SH-SY5Y (cell line): ENCODE measurements around the gene TLE3.

Source experiments
- GATA2 ChIP-seq: IDR thresholded peaks from 2 replicates; pipeline ENCODE4 v1.6.1; 2011; ENCODE audit warnings: mild to moderate bottlenecking, low read depth, low read length
- GATA3 ChIP-seq: IDR thresholded peaks from 2 replicates; pipeline ENCODE4 v1.6.1; 2011; ENCODE audit warnings: low read depth, mild to moderate bottlenecking, low read length, moderate library complexity

Gene TLE3

DNA sequence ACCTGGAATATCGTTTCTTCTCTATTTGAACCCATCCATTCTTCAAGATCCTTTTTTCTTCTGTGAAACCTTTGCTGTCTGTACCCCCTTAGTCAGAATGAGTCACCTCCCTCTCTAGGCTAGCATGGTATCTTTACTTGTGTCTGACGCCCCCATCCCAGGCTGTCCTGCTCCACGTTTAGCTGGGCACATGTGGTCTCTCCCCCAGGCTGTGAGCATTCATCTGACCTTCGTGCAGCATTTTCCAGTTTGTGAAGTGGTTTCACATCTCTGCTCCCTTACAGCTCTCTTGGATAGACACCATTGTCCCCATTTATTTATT is 14.3 kb upstream of the TLE3 start:
- no peak for TF ChIP-seq GATA2
- TF ChIP-seq GATA3 = no peak

DNA sequence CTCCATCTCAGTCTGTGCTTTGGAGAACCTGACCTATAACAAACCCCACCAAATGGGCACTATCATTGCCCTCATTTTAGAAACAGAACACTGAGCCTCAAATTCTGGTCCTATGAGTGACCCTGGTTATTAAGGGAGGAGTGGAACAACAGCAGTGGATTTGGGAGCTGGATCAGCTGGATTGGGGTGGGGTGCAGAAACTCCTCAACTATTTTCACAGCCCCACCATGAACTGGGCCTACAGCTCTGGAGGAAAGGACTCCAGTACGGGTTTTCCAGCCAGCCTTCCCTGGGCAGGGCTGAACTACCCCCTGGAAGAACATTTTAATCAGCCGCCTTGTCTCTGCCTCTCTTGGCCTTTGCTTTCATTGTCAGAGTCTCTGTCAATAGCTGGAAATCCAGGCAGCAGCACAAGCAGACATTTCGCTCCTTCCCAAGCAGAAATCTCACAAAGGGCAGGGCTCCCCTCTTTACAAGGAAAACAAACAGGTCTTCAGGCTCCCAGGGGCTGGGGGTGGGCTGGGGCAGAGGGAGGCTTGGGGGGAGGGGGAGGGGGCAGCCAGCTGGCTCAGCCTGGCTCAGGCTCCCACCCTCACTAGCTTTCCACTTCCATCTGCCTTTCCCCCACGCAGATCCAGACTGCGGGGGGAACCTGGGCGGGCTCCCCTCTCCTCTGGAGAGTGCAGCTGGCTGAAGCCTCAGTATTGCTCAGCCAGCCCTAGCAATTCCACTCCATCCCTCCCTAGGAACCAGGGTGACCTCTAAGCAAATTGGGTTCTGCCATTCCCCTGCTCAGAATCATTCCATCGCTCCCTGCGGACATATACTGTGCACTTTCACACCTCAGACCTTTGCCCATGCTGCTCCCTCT is 13.7 kb upstream of the TLE3 start:
- TF ChIP-seq GATA3 = no peak
- TF ChIP-seq GATA2 = no peak

DNA sequence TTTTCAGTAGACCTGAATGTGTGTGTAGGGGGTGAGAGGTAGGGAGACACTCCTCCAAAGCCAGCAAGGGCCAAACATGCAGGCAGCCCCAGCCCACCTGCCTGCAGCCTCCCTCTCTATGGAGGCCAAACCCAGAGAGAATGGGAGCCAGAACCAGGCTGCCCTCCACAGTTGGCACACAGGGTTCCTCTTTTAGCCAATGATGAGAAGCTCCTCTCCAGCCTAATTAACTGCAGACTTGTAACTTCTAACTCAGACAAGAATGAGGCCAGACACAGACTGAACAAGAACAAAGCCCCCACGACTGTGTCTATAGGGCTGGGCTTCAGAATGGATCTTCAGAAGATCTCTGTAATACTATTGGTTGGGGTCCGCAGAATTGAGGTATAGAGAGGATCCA is 12.3 kb upstream of the TLE3 start:
- TF ChIP-seq GATA2 (no peak), GATA3 (no peak)

GRCh38 chr15:70109531-70109930 is 11.8 kb upstream of the TLE3 start:
- TF ChIP-seq GATA3 (no peak), GATA2 (no peak)

GRCh38 chr15:70103880-70104626 is 6.3 kb upstream of the TLE3 start:
- no peak for TF ChIP-seq GATA3
- no peak for TF ChIP-seq GATA2

- TF ChIP-seq GATA2 (no peak), GATA3 (no peak)
Measured at GRCh38 chr15:70102827-70103226, 5.1 kb upstream of the TLE3 start.

GRCh38 chr15:70101459-70102113 is 3.9 kb upstream of the TLE3 start:
- no peak for TF ChIP-seq GATA3
- no peak for TF ChIP-seq GATA2

- TF ChIP-seq GATA2 = no peak
- TF ChIP-seq GATA3 = no peak
Measured at GRCh38 chr15:70100474-70101341, 3.0 kb upstream of the TLE3 start.

- TF ChIP-seq GATA3 (no peak), GATA2 (no peak)
Measured at GRCh38 chr15:70099967-70100473, 2.3 kb upstream of the TLE3 start.

GRCh38 chr15:70099167-70099966 is 1.6 kb upstream of the TLE3 start:
- TF ChIP-seq GATA2 = no peak
- TF ChIP-seq GATA3 = no peak

GRCh38 chr15:70098461-70099166 is 897 bp upstream of the TLE3 start:
- TF ChIP-seq GATA2 (no peak; the same call in 1 of the 2 replicates), GATA3 (no peak)

DNA sequence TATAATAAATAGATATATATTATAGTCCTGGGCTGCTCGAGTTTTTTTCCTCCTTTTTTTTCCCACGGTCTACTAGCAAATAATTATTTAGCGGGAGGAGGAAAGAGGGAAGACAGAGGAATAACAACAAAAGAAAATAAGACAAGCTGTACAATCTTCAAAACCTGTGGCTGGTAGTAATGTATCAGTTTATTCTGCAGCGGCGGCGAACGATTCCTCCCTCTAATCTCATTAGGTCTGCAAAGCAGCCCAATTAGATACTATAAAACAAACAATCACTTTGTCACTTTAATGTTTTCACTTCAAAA is 390 bp upstream of the TLE3 start:
- TF ChIP-seq GATA3 (no peak), GATA2 (no peak)

DNA sequence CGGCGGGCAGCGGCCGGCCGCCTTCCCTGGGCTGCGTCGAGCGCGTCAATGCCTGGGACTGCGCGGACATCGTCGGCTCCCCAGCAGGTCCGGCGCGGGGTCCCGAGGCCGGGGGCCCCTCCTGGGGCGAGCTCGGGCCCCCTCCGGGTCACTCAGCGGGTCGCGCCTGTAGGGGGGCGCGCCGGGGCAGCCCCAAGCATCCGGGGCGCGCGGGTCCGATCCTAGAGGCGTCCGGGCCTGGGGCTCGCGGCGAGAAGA is 725 bp downstream of the TLE3 start:
- no peak for TF ChIP-seq GATA3
- TF ChIP-seq GATA2 = no peak
